GM21619 (cell line): ENCODE measurements around the gene FRMPD4.
"Not testable (repeated sequence)": the region's sequence is repeated elsewhere in the genome, so short reads cannot be mapped to it uniquely, and the experiment has no call there.

Source experiments
- ATAC-seq: cut with Tn5 transposase; IDR thresholded peaks from one replicate; pipeline ENCODE4 v1.9.1; 2021; ENCODE audit not compliant: unreplicated experiment

Gene FRMPD4

GRCh38 chrX:12138361-12139313 lies at the start of gene FRMPD4:
FRMPD4 (plus strand) TSS chrX:12138473; CDS start chrX:12138972, 499 bp downstream.
- no peak for ATAC-seq

- ATAC-seq, result no peak
These were observed 48.5 kb upstream of the FRMPD4 start for GRCh38 chrX:12089740-12090139.

- ATAC-seq, result no peak
These were observed 25.0 kb upstream of the FRMPD4 start for GRCh38 chrX:12113321-12113720.

- ATAC-seq, result no peak
These were observed 22.9 kb upstream of the FRMPD4 start for GRCh38 chrX:12115377-12115776.

- ATAC-seq, result no peak
These were observed 20.1 kb upstream of the FRMPD4 start for GRCh38 chrX:12118134-12118533.

GRCh38 chrX:12128017-12128416 lies 10.3 kb upstream of the FRMPD4 start:
- ATAC-seq, result no peak

- ATAC-seq, result no peak
These were observed 317 bp upstream of the FRMPD4 start for GRCh38 chrX:12137951-12138360.

- ATAC-seq, result no peak
These were observed 1.8 kb downstream of the FRMPD4 start for GRCh38 chrX:12139934-12140611.

GRCh38 chrX:12141511-12141910 lies 3.2 kb downstream of the FRMPD4 start:
- ATAC-seq, result no peak

GRCh38 chrX:12142661-12143060 lies 4.4 kb downstream of the FRMPD4 start:
- no peak for ATAC-seq

- ATAC-seq, result no peak
These were observed 7.1 kb downstream of the FRMPD4 start for GRCh38 chrX:12145402-12145801.

- ATAC-seq, result no peak
These were observed 11.6 kb downstream of the FRMPD4 start for GRCh38 chrX:12149670-12150407.

GRCh38 chrX:12153317-12153716 lies 15.0 kb downstream of the FRMPD4 start:
- ATAC-seq, result no peak

GRCh38 chrX:12153741-12154140 lies 15.5 kb downstream of the FRMPD4 start:
- ATAC-seq, result no peak

GRCh38 chrX:12159799-12160198 lies 21.5 kb downstream of the FRMPD4 start:
- no peak for ATAC-seq

GRCh38 chrX:12162420-12162819 lies 24.1 kb downstream of the FRMPD4 start:
- no peak for ATAC-seq

GRCh38 chrX:12164180-12164579 lies 25.9 kb downstream of the FRMPD4 start:
- not testable (repeated sequence) for ATAC-seq

- no peak for ATAC-seq
These were observed 32.5 kb downstream of the FRMPD4 start for GRCh38 chrX:12170755-12171154.

- no peak for ATAC-seq
These were observed 36.1 kb downstream of the FRMPD4 start for GRCh38 chrX:12174358-12174757.

GRCh38 chrX:12197030-12197429 lies 58.8 kb downstream of the FRMPD4 start:
- ATAC-seq, result no peak

- no peak for ATAC-seq
These were observed 68.1 kb downstream of the FRMPD4 start for GRCh38 chrX:12206413-12206812.
